GM19455 (cell line): ENCODE results near the gene SLC6A3.

ENCODE experiments used
- ATAC-seq: cut with Tn5 transposase; IDR thresholded peaks from one replicate; pipeline ENCODE4 v1.9.1; 2021; ENCODE audit not compliant: unreplicated experiment

SLC6A3 gene

GRCh38 chr5:1442222-1443145, 2.8 kb downstream of the SLC6A3 start:
- ATAC-seq: no peak

GRCh38 chr5:1441166-1441865, 3.9 kb downstream of the SLC6A3 start:
- no peak for ATAC-seq

- ATAC-seq: no peak
Measured at GRCh38 chr5:1440098-1440493, 5.1 kb downstream of the SLC6A3 start.

GRCh38 chr5:1439388-1440097, 5.7 kb downstream of the SLC6A3 start:
- ATAC-seq: no peak

GRCh38 chr5:1438871-1439270, 6.4 kb downstream of the SLC6A3 start:
- no peak for ATAC-seq

DNA sequence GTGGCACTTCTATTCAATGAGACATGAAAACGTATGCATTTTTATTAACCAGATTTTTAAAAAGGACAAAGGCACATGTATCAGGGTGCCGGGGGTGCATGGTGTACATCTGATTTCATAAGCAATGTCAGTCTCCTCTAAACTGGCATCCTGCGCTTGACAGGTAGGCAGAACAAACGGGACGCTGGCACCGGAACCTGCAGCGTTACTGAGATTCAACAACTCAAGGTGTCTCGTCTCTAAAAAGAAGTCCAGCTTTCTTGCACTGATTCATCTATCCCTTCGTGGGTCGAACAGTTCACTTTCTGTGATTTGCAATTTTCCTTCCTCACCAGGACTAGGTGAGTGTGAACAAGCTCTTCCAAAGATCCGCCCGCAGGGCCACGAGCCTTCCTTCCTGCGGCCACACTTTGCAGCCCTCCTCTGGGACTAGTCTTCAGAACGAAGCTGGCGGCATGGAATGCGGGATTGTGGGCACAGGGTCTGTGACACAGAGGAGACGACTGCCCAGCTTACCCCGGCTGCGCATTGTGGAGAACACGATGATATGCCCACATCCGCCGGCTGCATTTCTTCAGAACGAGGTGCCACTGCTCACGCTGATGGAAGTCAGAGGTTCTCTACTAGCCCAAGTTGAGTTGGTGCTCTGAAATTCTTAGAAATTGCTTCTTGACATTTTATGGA, 7.2 kb downstream of the SLC6A3 start:
- no peak for ATAC-seq

GRCh38 chr5:1437226-1437829, 7.9 kb downstream of the SLC6A3 start:
- no peak for ATAC-seq

DNA sequence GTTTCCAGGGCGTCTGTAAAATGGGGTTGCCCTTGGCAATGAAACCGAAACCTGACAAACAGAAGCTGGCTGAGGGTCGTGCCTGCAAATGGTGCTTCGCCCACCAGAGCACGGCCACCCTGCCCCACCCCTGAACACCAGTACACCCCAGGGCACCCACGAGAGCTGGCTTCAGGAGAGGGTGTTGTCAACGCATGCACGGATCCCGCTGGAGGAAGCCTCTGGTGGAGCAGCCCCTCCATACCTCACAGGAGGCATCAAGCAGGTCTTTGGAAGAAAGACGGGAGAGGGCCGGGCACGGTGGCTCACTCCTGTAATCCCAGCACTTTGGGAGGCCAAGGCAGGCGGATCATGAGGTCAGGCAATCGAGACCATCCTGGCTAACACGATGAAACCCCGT, 8.6 kb downstream of the SLC6A3 start:
- ATAC-seq: no peak

GRCh38 chr5:1436036-1436435, 9.2 kb downstream of the SLC6A3 start:
- no peak for ATAC-seq

DNA sequence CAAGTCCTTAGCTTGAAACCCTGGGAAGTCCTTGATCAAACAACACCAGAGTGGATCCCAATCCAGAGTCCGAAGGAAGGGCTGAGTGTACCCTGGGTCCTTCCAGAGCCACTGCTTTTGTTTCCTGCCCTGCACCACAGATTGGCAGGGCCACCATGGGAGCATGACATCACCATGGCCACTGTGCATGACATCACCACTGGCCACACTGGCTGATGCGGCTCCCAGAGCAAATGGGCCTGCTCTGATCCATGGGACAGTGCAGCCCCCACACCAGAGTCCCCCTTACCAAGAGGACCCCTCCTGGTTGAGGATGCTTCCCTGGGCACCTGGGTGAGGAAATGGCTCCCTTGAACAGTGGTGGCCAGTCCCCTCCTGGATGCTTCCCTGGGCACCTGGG, 9.9 kb downstream of the SLC6A3 start:
- ATAC-seq: no peak

- no peak for ATAC-seq
Measured at GRCh38 chr5:1432296-1432695, 12.9 kb downstream of the SLC6A3 start.

GRCh38 chr5:1431896-1432295, 13.3 kb downstream of the SLC6A3 start:
- ATAC-seq: no peak

- no peak for ATAC-seq
Measured at GRCh38 chr5:1431021-1431811, 14.0 kb downstream of the SLC6A3 start.

GRCh38 chr5:1430121-1430795, 15.0 kb downstream of the SLC6A3 start:
- no peak for ATAC-seq

DNA sequence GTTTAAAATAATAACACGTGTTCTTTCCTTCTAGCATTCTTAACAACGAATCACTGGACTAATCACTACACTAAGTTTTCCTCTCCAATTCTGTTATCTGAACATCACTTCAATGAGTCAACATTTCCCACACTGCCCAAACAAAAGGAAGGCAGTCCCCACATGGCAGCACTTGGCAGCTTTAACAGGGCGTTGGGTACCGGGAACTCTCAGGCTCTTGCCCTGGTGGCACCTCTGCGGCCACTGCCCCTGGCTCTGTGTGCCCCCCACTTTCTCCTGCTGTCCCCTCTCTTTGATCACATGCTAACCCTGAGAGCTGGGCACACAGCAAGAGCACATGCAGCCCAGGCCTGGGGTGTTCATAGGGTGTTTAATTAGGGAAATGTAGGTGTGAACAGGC, 15.7 kb downstream of the SLC6A3 start:
- no peak for ATAC-seq

- no peak for ATAC-seq
Measured at GRCh38 chr5:1429066-1429465, 16.2 kb downstream of the SLC6A3 start.

DNA sequence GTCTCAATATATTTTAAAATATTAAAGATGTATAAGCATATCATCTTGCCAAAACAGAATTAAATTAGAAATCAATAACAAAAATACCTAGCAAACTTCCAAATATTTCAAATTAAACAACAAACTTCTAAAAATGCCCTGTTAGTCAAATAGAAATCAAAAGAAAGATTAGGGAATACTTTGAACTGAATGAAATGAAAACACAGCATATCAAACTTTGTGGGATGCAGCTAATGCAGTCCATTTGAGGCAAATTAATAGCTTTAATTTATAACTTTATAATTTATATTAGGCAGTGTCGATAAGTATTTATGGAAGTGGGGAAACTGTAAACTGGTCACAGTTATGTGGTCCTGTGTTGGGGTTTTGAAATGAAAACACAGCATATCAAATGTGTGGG, 17.1 kb downstream of the SLC6A3 start:
- ATAC-seq: no peak

DNA sequence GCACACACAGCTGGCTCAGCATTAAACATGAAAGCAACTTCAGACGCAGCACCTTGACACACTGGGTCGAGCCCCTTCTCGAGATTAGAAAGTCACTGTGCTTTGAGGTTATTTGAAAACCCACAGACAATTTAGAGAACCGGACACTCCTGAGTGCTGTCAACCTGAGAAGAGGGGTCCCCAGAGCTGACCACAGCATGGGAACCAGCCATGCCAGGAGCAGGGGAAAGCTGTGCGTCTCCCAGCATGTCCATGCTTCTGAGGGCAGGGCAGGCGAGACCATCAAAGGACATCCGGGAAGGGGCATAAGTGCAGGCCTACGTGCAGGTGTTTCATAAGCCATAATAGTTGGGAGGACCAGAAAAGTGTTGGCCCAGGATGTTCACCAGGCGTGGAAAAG, 20.5 kb downstream of the SLC6A3 start:
- ATAC-seq: no peak

- no peak for ATAC-seq
Measured at GRCh38 chr5:1423901-1424603, 21.2 kb downstream of the SLC6A3 start.
